ENCODE results near the gene MYO15B. TPM values are rescaled to one million over a fixed set of nuclear protein-coding genes. Genes with fewer than 3 reads are reported as not detected.
A peak's percentile ranks its signal among the peaks of the same experiment; 100 is the strongest.

The MYO15B gene
- total RNA-seq, 1 experiment from 2014 or later = 30.3 TPM

- no peak for TF ChIP-seq SRF (IDR thresholded peaks at IDR 0.05; ENCODE audit: low read depth)
- TF ChIP-seq FOSL1 (IDR thresholded peaks at IDR 0.05; ENCODE audit: low read depth) = no peak
- TF ChIP-seq CEBPB (IDR thresholded peaks at IDR 0.05; ENCODE audit: low read depth) = no peak
- no peak for TF ChIP-seq TCF7L2 (IDR thresholded peaks at IDR 0.05; ENCODE audit: borderline replicate concordance, extremely low read depth, insufficient read depth, insufficient read length)
Measured at GRCh38 chr17:75603123-75603522, 15.5 kb downstream of the MYO15B start (continued).

- no peak for TF ChIP-seq POLR2A (IDR thresholded peaks at IDR 0.05; ENCODE audit: borderline replicate concordance, extremely low read depth, insufficient read depth, insufficient read length)
- no peak for TF ChIP-seq ATF3 (IDR thresholded peaks at IDR 0.05)
- no peak for TF ChIP-seq ZNF274 (IDR thresholded peaks at IDR 0.05; ENCODE audit: low read depth, low read length)
- no peak for TF ChIP-seq CTCF (IDR thresholded peaks at IDR 0.05 in 2 of 3, conservative IDR thresholded peaks at IDR 0.05 in 1 of 3; ENCODE audit: borderline replicate concordance in 1 of 3, insufficient read depth in 1 of 3, low read depth in 2 of 3, low read length in 2 of 3)
- TF ChIP-seq CBX3 (IDR thresholded peaks at IDR 0.05; ENCODE audit: low read depth) = no peak
- no peak for TF ChIP-seq EGR1 (IDR thresholded peaks at IDR 0.05; ENCODE audit: low read depth)
- no peak for TF ChIP-seq TCF7L2 (IDR thresholded peaks at IDR 0.05; ENCODE audit: borderline replicate concordance, extremely low read depth, insufficient read depth, insufficient read length)
- no peak for TF ChIP-seq SIN3A (IDR thresholded peaks at IDR 0.05; ENCODE audit: low read depth)
- no peak for TF ChIP-seq SP1 (IDR thresholded peaks at IDR 0.05; ENCODE audit: low read depth)
- no peak for TF ChIP-seq YY1 (IDR thresholded peaks at IDR 0.05; ENCODE audit: extremely low read depth, insufficient replicate concordance, low read depth, low read length)
- no peak for TF ChIP-seq RAD21 (IDR thresholded peaks at IDR 0.05; ENCODE audit: low read depth)
- no peak for TF ChIP-seq EZH2 (IDR thresholded peaks at IDR 0.05)
- TF ChIP-seq SRF (IDR thresholded peaks at IDR 0.05; ENCODE audit: low read depth) = no peak
- TF ChIP-seq ZFX (IDR thresholded peaks at IDR 0.05) = no peak
- TF ChIP-seq ELF1 (IDR thresholded peaks at IDR 0.05; ENCODE audit: borderline replicate concordance, low read depth) = no peak
- ChIA-PET CTCF (interaction anchor here (0.6 to 2.9 kb wide), 3 partner anchors 29 to 432 kb away, joined by 3 to 14 read pairs (median 4); partner anchors contain the start of gene SMIM5), RAD21 (ENCODE audit: low non-redundant PET in 1 of 2, low total read pairs in 2 of 2, uncharacterized antibody in 2 of 2, unreplicated experiment in 2 of 2) (no interaction called here), POLR2A (interaction anchor here (0.6 to 1.0 kb wide), 3 partner anchors 20 to 599 kb away, joined by 3 read pairs; no protein-coding TSS in a partner anchor)
- Histone ChIP-seq H3K27ac (ENCODE audit: low read depth, low read length) (peak overlapping the region; percentile 19; the same call in 1 of the 2 replicates), H3K27me3 (ENCODE audit: insufficient read depth, low read length) (no peaks in the 10 kb centered on the region), H3K79me2 (ENCODE audit: insufficient read depth, low read length) (no peaks in the 10 kb centered on the region), H3K4me1 (ENCODE audit: control insufficient read depth in 1 of 2, insufficient read depth in 2 of 2, low read length in 2 of 2) (peaks cover 15 to 54% of the 10 kb centered on the region in 2 experiments), H3K36me3 (ENCODE audit: control insufficient read depth in 1 of 2, insufficient read depth in 2 of 2, low read length in 2 of 2) (no peaks in the 10 kb centered on the region), H3K4me2 (ENCODE audit: low read length) (peak overlapping the region; percentile 75), H3K9ac (ENCODE audit: low read length) (peak overlapping the region; percentile 21; the same call in 1 of the 2 replicates), H3K9me2 (ENCODE audit: insufficient read depth) (no peaks in the 10 kb centered on the region), H2AFZ (ENCODE audit: low read depth, low read length, poor library complexity, severe bottlenecking) (no peak overlapping the region), H3K9me3 (ENCODE audit: control insufficient read depth in 1 of 2, insufficient read depth in 1 of 2, low read depth in 1 of 2, low read length in 2 of 2) (no peaks in the 10 kb centered on the region), H3K4me3 (replicated peaks in 1 of 2; ENCODE audit: low read depth in 1 of 2, low read length in 2 of 2) (peak overlapping the region in 1 of 2 experiments; percentile 9; a peak in 1 of 4 replicates), H4K20me1 (ENCODE audit: insufficient read depth) (no peaks in the 10 kb centered on the region)
- BruUV-seq (replicated peaks) = no TSS peak
- ATAC-seq (peak; percentile 8), DNase-seq (ENCODE audit: low read depth, low spot score) (no peak)
- intact Hi-C loops (cut with micrococcal nuclease) = loop anchor here (5.0 kb wide), 2 partner anchors 87 to 177 kb away; partner anchors contain the start of genes CASKIN2 and TSEN54
Measured at GRCh38 chr17:75604034-75604695, 16.6 kb downstream of the MYO15B start.

All from HCT116 (cell line).